Activated CD4-positive, alpha-beta T cell treated with anti-CD3 and anti-CD28 coated beads, Interleukin-2, amount 50 U/mL, for 16 hours (primary cell): Measurements from ENCODE around the gene HIBCH.
"Not testable (repeated sequence)": the region's sequence is repeated elsewhere in the genome, so short reads cannot be mapped to it uniquely, and the experiment has no call there.

Experiments
- DNase-seq: peaks from one replicate; pipeline ENCODE4 v3.0.0-alpha.2; 2020

HIBCH gene

DNA sequence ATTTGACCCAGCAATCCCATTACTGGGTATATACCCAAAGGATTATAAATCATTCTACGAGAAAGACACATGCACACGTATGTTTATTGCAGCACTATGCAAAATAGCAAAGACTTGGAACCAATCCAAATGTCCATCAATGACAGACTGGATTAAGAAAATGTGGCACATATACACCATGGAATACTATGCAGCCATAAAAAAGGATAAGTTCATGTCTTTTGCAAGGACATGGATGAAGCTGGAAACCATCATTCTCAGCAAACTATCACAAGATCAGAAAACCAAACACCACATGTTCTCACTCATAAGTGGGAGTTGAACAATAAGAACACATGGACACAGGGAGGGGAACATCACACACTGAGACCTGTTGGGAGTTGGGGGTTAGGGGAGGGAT is 96.9 kb downstream of the HIBCH start:
- not testable (repeated sequence) for DNase-seq

DNA sequence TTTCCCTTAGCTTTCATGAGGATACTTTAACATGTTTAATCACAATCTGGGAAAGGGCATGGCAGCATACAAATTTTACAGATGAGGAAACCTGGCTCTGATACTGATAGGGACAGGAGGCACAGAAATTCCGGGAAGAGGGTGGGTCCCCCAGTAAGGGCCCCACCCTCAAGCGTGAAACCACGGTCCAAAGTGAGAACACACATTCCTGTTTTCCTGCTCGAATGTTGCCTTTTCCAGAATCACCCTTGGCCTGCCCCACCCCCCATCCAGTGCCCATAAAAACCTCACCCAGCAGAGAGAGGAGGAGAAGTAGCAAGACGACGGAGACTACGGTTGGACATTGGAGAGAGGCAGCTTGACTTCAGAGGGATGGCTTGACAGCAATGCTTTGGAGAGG is 98.2 kb downstream of the HIBCH start:
- no peak for DNase-seq

DNA sequence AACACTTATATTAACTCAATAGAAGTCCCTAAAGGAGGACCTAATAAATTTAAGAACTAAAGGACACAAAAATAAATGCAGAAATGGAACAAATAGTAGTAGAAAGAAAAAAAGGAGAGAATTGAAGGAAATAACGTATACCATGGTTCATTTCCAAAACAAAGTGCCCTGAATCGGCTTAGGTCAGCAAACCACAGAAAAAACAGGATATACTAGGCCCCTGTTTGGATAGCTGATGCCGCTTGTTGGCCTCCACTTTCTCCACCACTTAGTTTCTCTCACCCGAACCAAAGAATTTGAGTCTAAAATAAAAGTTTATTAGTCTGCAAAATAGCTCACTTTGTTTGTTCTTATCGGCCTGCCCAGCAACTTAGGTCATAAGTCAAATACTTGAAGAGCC is 100.4 kb downstream of the HIBCH start:
- DNase-seq = no peak

GRCh38 chr2:190217616-190218015 is 102.0 kb downstream of the HIBCH start:
- DNase-seq = no peak

DNA sequence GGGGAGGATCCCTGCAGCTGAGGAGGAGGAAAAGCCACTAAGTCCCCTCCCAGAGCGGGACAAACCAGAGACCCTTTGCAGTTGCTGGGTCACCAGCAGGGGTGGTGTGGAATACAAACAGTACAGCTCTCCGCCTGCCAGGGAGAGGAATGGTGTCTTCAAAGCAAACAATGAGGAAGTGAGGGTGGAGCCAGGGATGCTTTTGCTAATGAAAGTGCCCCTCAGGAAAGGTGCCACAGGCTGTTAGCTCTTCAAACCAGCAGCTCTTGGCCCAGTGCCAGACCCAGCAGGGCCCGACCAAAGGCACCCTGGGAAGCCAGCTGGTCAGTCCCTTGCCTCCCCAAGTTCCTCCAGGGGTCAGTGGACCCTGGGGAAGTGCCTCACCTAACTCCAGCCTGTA is 102.8 kb downstream of the HIBCH start:
- no peak for DNase-seq

DNA sequence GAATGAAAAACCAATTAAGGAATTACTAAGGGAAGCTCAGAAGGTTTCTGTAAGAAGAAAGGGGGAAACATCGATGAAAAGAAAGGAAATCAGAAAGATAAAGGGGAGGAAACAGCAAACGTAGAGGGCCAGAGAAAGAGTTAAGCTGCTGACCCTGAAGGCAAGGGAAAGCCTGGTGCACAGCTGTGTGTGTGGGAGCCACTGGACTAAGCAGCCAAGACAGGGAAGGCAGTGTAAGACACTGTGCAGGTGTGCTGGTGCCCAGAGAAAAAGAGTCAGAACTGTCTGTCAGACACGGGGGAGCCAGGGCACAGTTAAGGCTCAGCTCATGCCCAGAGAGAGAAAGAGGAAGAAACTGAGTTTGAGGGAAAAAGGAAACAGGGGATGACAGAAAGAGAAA is 104.0 kb downstream of the HIBCH start:
- no peak for DNase-seq

GRCh38 chr2:190214426-190215194 is 105.0 kb downstream of the HIBCH start:
- DNase-seq = no peak

- no peak for DNase-seq
Observed at GRCh38 chr2:190213441-190214335, 105.9 kb downstream of the HIBCH start.

GRCh38 chr2:190210471-190210870 is 109.2 kb downstream of the HIBCH start:
- DNase-seq = no peak

DNA sequence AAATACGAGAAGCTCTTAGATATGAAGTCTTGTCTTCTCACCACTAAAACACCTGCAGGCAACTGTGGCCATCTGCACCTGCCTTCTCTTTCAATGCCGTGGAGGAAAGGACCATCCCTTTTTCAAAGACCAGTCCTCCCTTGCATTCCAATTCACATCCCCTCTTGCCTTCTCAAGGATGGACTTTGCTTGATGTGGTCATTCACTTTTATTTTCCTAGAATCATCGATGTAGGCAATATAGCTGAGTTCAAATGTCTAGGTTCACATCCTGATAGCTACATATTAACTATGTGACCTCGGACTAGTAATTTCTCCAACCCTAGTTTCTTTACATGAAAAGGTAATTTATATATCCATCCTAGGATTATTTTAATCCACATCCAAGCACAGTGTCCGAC is 110.1 kb downstream of the HIBCH start:
- DNase-seq = no peak

DNA sequence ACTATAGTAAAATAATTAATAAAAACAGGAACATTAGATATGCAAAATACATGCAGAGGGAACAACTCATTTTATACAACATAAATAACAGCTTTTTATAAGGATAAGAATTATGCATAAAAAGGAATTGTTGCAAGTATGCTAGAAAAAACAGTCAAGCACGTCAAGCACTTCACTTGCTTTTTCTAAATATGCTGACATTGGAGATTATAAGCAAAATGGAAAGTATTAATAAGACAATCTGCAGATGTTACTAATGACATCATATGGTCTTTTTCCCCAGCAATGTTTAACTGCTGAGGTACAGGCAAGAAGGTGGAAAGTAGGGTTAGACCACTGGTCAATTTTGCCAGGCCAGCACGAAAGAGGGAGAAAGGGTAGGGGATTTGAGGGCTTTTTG is 111.7 kb downstream of the HIBCH start:
- no peak for DNase-seq

DNA sequence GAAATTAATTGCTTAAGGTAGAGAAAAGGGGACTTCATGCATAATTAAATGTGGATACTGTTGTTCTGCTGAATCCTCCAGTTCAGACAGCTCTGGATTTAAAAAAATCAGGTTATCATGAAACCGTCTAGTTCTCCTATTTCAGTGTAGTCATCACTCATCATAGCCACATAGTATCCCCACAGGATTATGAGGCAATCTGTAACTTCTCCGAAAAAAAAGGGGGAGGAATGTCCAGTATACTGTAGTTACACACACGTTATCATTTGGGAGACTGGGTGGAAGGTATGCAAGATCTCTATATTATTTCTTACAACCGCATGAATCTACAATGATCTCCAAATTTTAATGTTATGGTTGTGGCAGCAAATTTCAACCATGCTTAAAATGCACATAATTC is 114.0 kb downstream of the HIBCH start:
- no peak for DNase-seq

GRCh38 chr2:190202604-190203003 is 117.0 kb downstream of the HIBCH start:
- DNase-seq = no peak

DNA sequence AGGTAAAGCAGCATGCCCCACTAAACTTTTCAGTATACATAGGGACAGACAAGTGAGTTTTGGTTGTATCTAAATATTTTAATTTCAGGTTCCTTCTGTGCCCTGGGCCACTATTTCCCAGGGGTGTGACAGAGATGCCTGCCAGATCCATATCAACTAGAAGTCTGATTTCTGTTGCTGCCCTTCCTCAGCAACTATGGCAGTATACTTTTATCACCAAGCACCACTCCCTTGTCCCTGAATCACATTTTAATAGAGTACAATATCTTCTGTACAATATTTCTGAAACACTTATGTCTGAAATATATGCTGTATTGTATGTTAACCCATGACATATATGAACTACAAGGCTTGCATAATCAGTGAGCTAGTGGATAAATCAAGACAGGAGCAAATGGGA is 117.6 kb downstream of the HIBCH start:
- DNase-seq = no peak

GRCh38 chr2:190200603-190201002 is 119.0 kb downstream of the HIBCH start:
- DNase-seq = no peak

- no peak for DNase-seq
Observed at GRCh38 chr2:190199530-190199929, 120.1 kb downstream of the HIBCH start.

GRCh38 chr2:190199109-190199508 is 120.5 kb downstream of the HIBCH start:
- DNase-seq = no peak

DNA sequence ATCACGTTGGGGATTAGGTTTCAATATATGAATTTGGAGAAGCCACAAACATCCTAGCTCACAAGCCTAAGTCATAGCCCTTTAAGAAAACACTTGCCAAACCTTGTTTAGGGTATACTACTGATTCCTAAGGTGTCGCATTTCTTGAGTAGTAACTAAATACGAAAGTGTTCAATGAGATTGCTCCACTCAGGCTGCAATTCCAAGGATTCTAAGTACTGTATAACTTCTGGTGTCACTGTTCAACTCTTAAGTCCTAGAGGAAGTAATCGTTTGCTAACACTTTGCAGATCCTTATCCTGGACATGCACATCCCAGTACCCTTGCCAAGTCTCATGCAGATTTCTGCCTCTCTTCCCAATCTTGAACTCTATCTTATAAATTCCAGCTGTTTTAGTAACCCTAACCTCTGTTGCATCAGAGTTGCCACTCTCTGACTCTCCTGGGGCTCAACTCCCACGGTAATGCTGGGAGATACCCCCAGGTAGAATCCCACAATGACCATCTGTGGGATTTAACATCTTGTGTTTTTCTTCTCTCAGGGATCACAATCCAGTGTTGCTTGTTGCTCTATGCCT is 122.4 kb downstream of the HIBCH start:
- no peak for DNase-seq

- no peak for DNase-seq
Observed at GRCh38 chr2:190190507-190191162, 129.0 kb downstream of the HIBCH start.

DNA sequence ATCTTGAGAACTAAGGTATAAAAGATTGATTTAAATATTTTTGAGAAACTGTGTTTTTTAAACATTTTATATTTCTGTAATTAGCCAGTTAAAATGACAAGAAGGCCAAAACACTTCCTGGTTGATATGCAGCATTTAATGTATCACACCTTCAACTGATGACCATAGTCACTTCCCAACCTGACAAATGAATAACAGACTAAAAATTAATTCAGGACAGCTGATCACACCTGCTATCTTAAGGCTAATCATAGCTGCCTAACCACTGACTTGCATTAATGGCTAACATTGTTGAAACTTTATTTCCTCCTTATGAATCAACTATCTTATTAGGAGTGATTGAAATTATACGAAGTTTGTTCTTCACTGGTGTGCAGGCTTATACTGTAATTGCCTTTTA is 131.3 kb downstream of the HIBCH start:
- no peak for DNase-seq

GRCh38 chr2:190186238-190186637 is 133.4 kb downstream of the HIBCH start:
- no peak for DNase-seq

GRCh38 chr2:190185380-190185779 is 134.2 kb downstream of the HIBCH start:
- no peak for DNase-seq

DNA sequence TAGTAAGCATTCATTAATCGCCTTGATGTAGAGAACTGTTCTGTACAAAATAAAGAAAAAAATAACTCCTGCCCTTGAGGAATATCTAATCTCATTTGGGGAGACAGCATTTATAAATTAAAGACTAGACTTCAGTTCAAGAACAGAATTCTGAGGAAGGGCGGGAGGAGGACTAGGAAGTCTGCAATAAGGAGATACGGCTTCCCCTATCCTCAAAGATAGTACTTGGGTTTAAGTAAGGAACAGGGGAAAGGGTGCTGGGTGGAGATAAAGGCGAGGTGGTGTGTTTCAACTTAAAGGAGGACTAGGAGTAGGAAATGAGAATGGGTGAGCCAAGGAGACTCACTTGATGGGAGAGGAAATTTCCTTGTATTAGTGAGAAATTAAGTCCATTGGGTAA is 135.2 kb downstream of the HIBCH start:
- DNase-seq = no peak
